Neutrophil (primary cell): ENCODE measurements around the gene SMARCB1.

ENCODE experiments used
- H3K27ac ChIP-seq: fragments of 200-600 bp; sonication (generic); 2 replicates; pipeline ENCODE4 v1.5.1; 2016; ENCODE audit warnings: mild to moderate bottlenecking, moderate library complexity
- H3K27me3 ChIP-seq: fragments of 200-600 bp; sonication (generic); 2 replicates; pipeline ENCODE4 v1.6.0; 2016; ENCODE audit warnings: mild to moderate bottlenecking
- H3K36me3 ChIP-seq: fragments of 200-600 bp; sonication (generic); 2 replicates; pipeline ENCODE4 v1.5.1; 2017
- H3K4me1 ChIP-seq, 2 experiments: fragments of 200-600 bp in 1 of 2; sonication (generic) in 1 of 2; 1 replicate in 1 of 2; 2 replicates in 1 of 2; pipeline versions ENCODE4 v1.5.1 to v1.6.1; 2013 to 2016; ENCODE audit warnings: low read depth in 1 of 2, low read length in 1 of 2, mild to moderate bottlenecking in 1 of 2, moderate library complexity in 1 of 2; ENCODE audit not compliant: control insufficient read depth in 1 of 2, insufficient read depth in 1 of 2
- H3K4me3 ChIP-seq, 2 experiments: fragments of 200-600 bp in 1 of 2; sonication (generic) in 1 of 2; 1 replicate in 1 of 2; 2 replicates in 1 of 2; pipeline ENCODE4 v1.5.1; 2013 to 2016; ENCODE audit warnings: low read depth in 1 of 2, low read length in 1 of 2, mild to moderate bottlenecking in 1 of 2, moderate library complexity in 1 of 2
- H3K9me3 ChIP-seq: fragments of 200-600 bp; sonication (generic); 2 replicates; pipeline ENCODE4 v1.5.1; 2016
- CTCF ChIP-seq: fragments of 200-600 bp; sonication (generic); IDR thresholded peaks from 2 replicates; pipeline ENCODE4 v1.5.1; 2016; ENCODE audit warnings: antibody characterized with exemption

The SMARCB1 gene

GRCh38 chr22:23744485-23744884 lies 42.3 kb upstream of the SMARCB1 start:
- Histone ChIP-seq H3K27me3 (no peaks in the 10 kb centered on the region), H3K4me3 (no peak overlapping the region), H3K9me3 (no peaks in the 10 kb centered on the region), H3K4me1 (no peaks in the 10 kb centered on the region), H3K27ac (no peak overlapping the region), H3K36me3 (peaks cover 24% of the 10 kb centered on the region)
- no peak for TF ChIP-seq CTCF

GRCh38 chr22:23745791-23746190 lies 41.0 kb upstream of the SMARCB1 start:
- no peak overlapping the region for H3K27ac ChIP-seq
- no peak overlapping the region for H3K4me3 ChIP-seq
- H3K27me3 ChIP-seq: no peaks in the 10 kb centered on the region
- peaks cover 24% of the 10 kb centered on the region for H3K36me3 ChIP-seq
- peaks cover 8 to 11% of the 10 kb centered on the region in 2 experiments for H3K4me1 ChIP-seq
- no peak for TF ChIP-seq CTCF
- no peaks in the 10 kb centered on the region for H3K9me3 ChIP-seq

- no peaks in the 10 kb centered on the region for H3K27me3 ChIP-seq
These were observed 36.9 kb upstream of the SMARCB1 start for GRCh38 chr22:23749841-23750301.

GRCh38 chr22:23750367-23750713 lies 36.4 kb upstream of the SMARCB1 start:
- no peaks in the 10 kb centered on the region for H3K27me3 ChIP-seq
- no peaks in the 10 kb centered on the region for H3K36me3 ChIP-seq
- peaks cover 15% of the 10 kb centered on the region in 2 experiments for H3K4me1 ChIP-seq
- H3K9me3 ChIP-seq: no peaks in the 10 kb centered on the region
- peak overlapping the region; percentile 83 to 84 for H3K4me3 ChIP-seq
- TF ChIP-seq CTCF: no peak
- peak overlapping the region; percentile 79 for H3K27ac ChIP-seq

More at GRCh38 chr22:23749841-23750301, 36.9 kb upstream of the SMARCB1 start:
- TF ChIP-seq CTCF: no peak
- Histone ChIP-seq H3K9me3 (no peaks in the 10 kb centered on the region), H3K4me3 (no peak overlapping the region), H3K27ac (no peak overlapping the region), H3K4me1 (peaks cover 15% of the 10 kb centered on the region in 2 experiments), H3K36me3 (peaks cover 2% of the 10 kb centered on the region)

- peak; percentile 37 for TF ChIP-seq CTCF
- H3K4me1 ChIP-seq: peaks cover 15% of the 10 kb centered on the region in 2 experiments
- H3K27ac ChIP-seq: peak within 1 kb of the TSS; percentile 79
- no peaks in the 10 kb centered on the region for H3K9me3 ChIP-seq
- H3K4me3 ChIP-seq: peak within 1 kb of the TSS; percentile 83 to 84
- no peaks in the 10 kb centered on the region for H3K27me3 ChIP-seq
- H3K36me3 ChIP-seq: no peaks in the 10 kb centered on the region
These were observed 35.9 kb upstream of the SMARCB1 start, which contains the start of gene ZNF70 for GRCh38 chr22:23750714-23751440. Gene ZNF70, minus strand, starts transcription at chr22:23751112. Its CDS starts 5,972 bp downstream, at chr22:23745140.
